ENCODE measurements around the gene PEF1.

Gene PEF1

GRCh38 chr1:31648641-31649357 lies 4.1 kb upstream of the PEF1 start:
- H3K27ac ChIP-seq (ENCODE audit: insufficient read depth, low read length, poor library complexity, severe bottlenecking) = no peak overlapping the region

GRCh38 chr1:31648190-31648589 lies 3.5 kb upstream of the PEF1 start:
- Histone ChIP-seq H3K27me3 (replicated peaks; ENCODE audit: control insufficient read depth, insufficient read depth, low read length, poor library complexity, severe bottlenecking) (no peaks in the 10 kb centered on the region), H3K9me3 (ENCODE audit: control insufficient read depth, low read length) (no peaks in the 10 kb centered on the region), H3K4me3 (ENCODE audit: insufficient read depth, low read depth, low read length, poor library complexity, severe bottlenecking) (no peak overlapping the region), H3K36me3 (ENCODE audit: control insufficient read depth, insufficient read depth, low read length) (peaks cover 4% of the 10 kb centered on the region), H3K27ac (ENCODE audit: insufficient read depth, low read length, poor library complexity, severe bottlenecking) (no peak overlapping the region), H3K4me1 (ENCODE audit: control insufficient read depth, insufficient read depth, low read length, poor library complexity, severe bottlenecking) (peaks cover 8% of the 10 kb centered on the region)
- DNase-seq = no peak

More at GRCh38 chr1:31648641-31649357, 4.1 kb upstream of the PEF1 start:
- no peaks in the 10 kb centered on the region for H3K9me3 ChIP-seq (ENCODE audit: control insufficient read depth, low read length)
- H3K36me3 ChIP-seq (ENCODE audit: control insufficient read depth, insufficient read depth, low read length) = peaks cover 4% of the 10 kb centered on the region
- peaks cover 2% of the 10 kb centered on the region for H3K4me1 ChIP-seq (ENCODE audit: control insufficient read depth, insufficient read depth, low read length, poor library complexity, severe bottlenecking)
- H3K27me3 ChIP-seq (replicated peaks; ENCODE audit: control insufficient read depth, insufficient read depth, low read length, poor library complexity, severe bottlenecking) = no peaks in the 10 kb centered on the region
- H3K4me3 ChIP-seq (ENCODE audit: insufficient read depth, low read depth, low read length, poor library complexity, severe bottlenecking) = no peak overlapping the region
- DNase-seq = no peak

- DNase-seq = no peak
- Histone ChIP-seq H3K4me3 (ENCODE audit: insufficient read depth, low read depth, low read length, poor library complexity, severe bottlenecking) (no peak overlapping the region), H3K27me3 (replicated peaks; ENCODE audit: control insufficient read depth, insufficient read depth, low read length, poor library complexity, severe bottlenecking) (no peaks in the 10 kb centered on the region), H3K4me1 (ENCODE audit: control insufficient read depth, insufficient read depth, low read length, poor library complexity, severe bottlenecking) (peaks cover 8% of the 10 kb centered on the region), H3K27ac (ENCODE audit: insufficient read depth, low read length, poor library complexity, severe bottlenecking) (no peak overlapping the region), H3K9me3 (ENCODE audit: control insufficient read depth, low read length) (no peaks in the 10 kb centered on the region), H3K36me3 (ENCODE audit: control insufficient read depth, insufficient read depth, low read length) (peaks cover 4% of the 10 kb centered on the region)
Observed at GRCh38 chr1:31647106-31647505, 2.4 kb upstream of the PEF1 start.

GRCh38 chr1:31646259-31646960 lies 1.7 kb upstream of the PEF1 start:
- H3K36me3 ChIP-seq (ENCODE audit: control insufficient read depth, insufficient read depth, low read length) = peaks cover 4% of the 10 kb centered on the region
- H3K4me3 ChIP-seq (ENCODE audit: insufficient read depth, low read depth, low read length, poor library complexity, severe bottlenecking) = no peak overlapping the region
- no peak for DNase-seq
- no peak overlapping the region for H3K27ac ChIP-seq (ENCODE audit: insufficient read depth, low read length, poor library complexity, severe bottlenecking)
- no peaks in the 10 kb centered on the region for H3K9me3 ChIP-seq (ENCODE audit: control insufficient read depth, low read length)
- no peaks in the 10 kb centered on the region for H3K27me3 ChIP-seq (replicated peaks; ENCODE audit: control insufficient read depth, insufficient read depth, low read length, poor library complexity, severe bottlenecking)
- H3K4me1 ChIP-seq (ENCODE audit: control insufficient read depth, insufficient read depth, low read length, poor library complexity, severe bottlenecking) = peaks cover 8% of the 10 kb centered on the region

- Histone ChIP-seq H3K27ac (ENCODE audit: insufficient read depth, low read length, poor library complexity, severe bottlenecking) (peak overlapping the region; percentile 100), H3K4me1 (ENCODE audit: control insufficient read depth, insufficient read depth, low read length, poor library complexity, severe bottlenecking) (peaks cover 8% of the 10 kb centered on the region), H3K36me3 (ENCODE audit: control insufficient read depth, insufficient read depth, low read length) (peaks cover 4% of the 10 kb centered on the region), H3K4me3 (ENCODE audit: insufficient read depth, low read depth, low read length, poor library complexity, severe bottlenecking) (peak overlapping the region; percentile 98), H3K27me3 (replicated peaks; ENCODE audit: control insufficient read depth, insufficient read depth, low read length, poor library complexity, severe bottlenecking) (no peaks in the 10 kb centered on the region), H3K9me3 (ENCODE audit: control insufficient read depth, low read length) (no peaks in the 10 kb centered on the region)
- DNase-seq = no peak
Observed at GRCh38 chr1:31645274-31645568, 545 bp upstream of the PEF1 start.

- Histone ChIP-seq H3K27ac (ENCODE audit: insufficient read depth, low read length, poor library complexity, severe bottlenecking) (peak overlapping the region; percentile 100), H3K36me3 (ENCODE audit: control insufficient read depth, insufficient read depth, low read length) (peaks cover 4% of the 10 kb centered on the region), H3K27me3 (replicated peaks; ENCODE audit: control insufficient read depth, insufficient read depth, low read length, poor library complexity, severe bottlenecking) (no peaks in the 10 kb centered on the region), H3K4me3 (ENCODE audit: insufficient read depth, low read depth, low read length, poor library complexity, severe bottlenecking) (peak overlapping the region; percentile 98), H3K4me1 (ENCODE audit: control insufficient read depth, insufficient read depth, low read length, poor library complexity, severe bottlenecking) (peaks cover 8% of the 10 kb centered on the region), H3K9me3 (ENCODE audit: control insufficient read depth, low read length) (no peaks in the 10 kb centered on the region)
- DNase-seq = peak in 1 of 3 donors; percentile 55
Observed at GRCh38 chr1:31643976-31644559, 608 bp downstream of the PEF1 start.

GRCh38 chr1:31642897-31643296 lies 1.8 kb downstream of the PEF1 start:
- Histone ChIP-seq H3K9me3 (ENCODE audit: control insufficient read depth, low read length) (no peaks in the 10 kb centered on the region), H3K4me1 (ENCODE audit: control insufficient read depth, insufficient read depth, low read length, poor library complexity, severe bottlenecking) (peaks cover 8% of the 10 kb centered on the region), H3K36me3 (ENCODE audit: control insufficient read depth, insufficient read depth, low read length) (peaks cover 4% of the 10 kb centered on the region), H3K27me3 (replicated peaks; ENCODE audit: control insufficient read depth, insufficient read depth, low read length, poor library complexity, severe bottlenecking) (no peaks in the 10 kb centered on the region), H3K27ac (ENCODE audit: insufficient read depth, low read length, poor library complexity, severe bottlenecking) (no peak overlapping the region), H3K4me3 (ENCODE audit: insufficient read depth, low read depth, low read length, poor library complexity, severe bottlenecking) (no peak overlapping the region)
- DNase-seq = no peak

- no peak overlapping the region for H3K4me3 ChIP-seq (ENCODE audit: insufficient read depth, low read depth, low read length, poor library complexity, severe bottlenecking)
- no peaks in the 10 kb centered on the region for H3K27me3 ChIP-seq (replicated peaks; ENCODE audit: control insufficient read depth, insufficient read depth, low read length, poor library complexity, severe bottlenecking)
- H3K27ac ChIP-seq (ENCODE audit: insufficient read depth, low read length, poor library complexity, severe bottlenecking) = no peak overlapping the region
- peaks cover 8% of the 10 kb centered on the region for H3K4me1 ChIP-seq (ENCODE audit: control insufficient read depth, insufficient read depth, low read length, poor library complexity, severe bottlenecking)
- peaks cover 4% of the 10 kb centered on the region for H3K36me3 ChIP-seq (ENCODE audit: control insufficient read depth, insufficient read depth, low read length)
- no peak for DNase-seq
- no peaks in the 10 kb centered on the region for H3K9me3 ChIP-seq (ENCODE audit: control insufficient read depth, low read length)
Observed at GRCh38 chr1:31642366-31642765, 2.3 kb downstream of the PEF1 start.

GRCh38 chr1:31640964-31641363 lies 3.7 kb downstream of the PEF1 start:
- Histone ChIP-seq H3K9me3 (ENCODE audit: control insufficient read depth, low read length) (no peaks in the 10 kb centered on the region), H3K4me3 (ENCODE audit: insufficient read depth, low read depth, low read length, poor library complexity, severe bottlenecking) (no peak overlapping the region), H3K4me1 (ENCODE audit: control insufficient read depth, insufficient read depth, low read length, poor library complexity, severe bottlenecking) (peaks cover 8% of the 10 kb centered on the region), H3K36me3 (ENCODE audit: control insufficient read depth, insufficient read depth, low read length) (peaks cover 4% of the 10 kb centered on the region), H3K27me3 (replicated peaks; ENCODE audit: control insufficient read depth, insufficient read depth, low read length, poor library complexity, severe bottlenecking) (no peaks in the 10 kb centered on the region), H3K27ac (ENCODE audit: insufficient read depth, low read length, poor library complexity, severe bottlenecking) (no peak overlapping the region)
- DNase-seq = no peak

GRCh38 chr1:31640179-31640578 lies 4.5 kb downstream of the PEF1 start:
- H3K9me3 ChIP-seq (ENCODE audit: control insufficient read depth, low read length) = no peaks in the 10 kb centered on the region
- no peak for DNase-seq
- H3K27ac ChIP-seq (ENCODE audit: insufficient read depth, low read length, poor library complexity, severe bottlenecking) = no peak overlapping the region
- peaks cover 8% of the 10 kb centered on the region for H3K4me1 ChIP-seq (ENCODE audit: control insufficient read depth, insufficient read depth, low read length, poor library complexity, severe bottlenecking)
- H3K36me3 ChIP-seq (ENCODE audit: control insufficient read depth, insufficient read depth, low read length) = peaks cover 9% of the 10 kb centered on the region
- no peaks in the 10 kb centered on the region for H3K27me3 ChIP-seq (replicated peaks; ENCODE audit: control insufficient read depth, insufficient read depth, low read length, poor library complexity, severe bottlenecking)
- no peak overlapping the region for H3K4me3 ChIP-seq (ENCODE audit: insufficient read depth, low read depth, low read length, poor library complexity, severe bottlenecking)

Measured in effector memory CD4-positive, alpha-beta T cell (primary cell).